Measurements from ENCODE around the gene LCA5. TPM values are rescaled to one million over a fixed set of nuclear protein-coding genes. Genes with fewer than 3 reads are reported as not detected.
"Not testable (repeated sequence)": the region's sequence is repeated elsewhere in the genome, so short reads cannot be mapped to it uniquely, and the experiment has no call there.

The LCA5 gene
- total and polyA plus RNA-seq, 7 donors = 0.23 to 10.7 (median 5.0) TPM

DNA sequence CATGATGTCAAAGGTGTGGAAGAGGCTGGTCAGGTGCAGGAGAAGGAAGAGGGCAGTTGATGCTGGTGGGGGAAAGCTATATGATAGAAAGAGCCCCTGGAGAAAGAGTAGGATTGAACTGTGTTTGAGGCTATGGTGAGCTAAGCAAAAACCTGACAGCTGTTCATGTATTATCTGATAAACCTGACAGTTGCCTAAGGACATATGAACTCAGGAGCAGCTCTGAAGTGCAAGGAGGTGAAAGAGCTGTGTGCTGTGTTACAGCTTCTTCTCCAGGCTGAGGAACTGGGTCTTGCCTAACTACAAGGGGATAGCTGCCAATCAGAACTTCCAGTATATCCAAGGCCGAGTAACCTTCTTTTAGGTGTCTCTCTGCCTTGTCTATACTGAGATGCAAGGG lies 81.8 kb downstream of the LCA5 start:
- H3K27me3 ChIP-seq = no peaks in the 10 kb centered on the region
- no peaks in the 10 kb centered on the region for H3K36me3 ChIP-seq
- intact Hi-C loops (cut with DNase I) = no loop called here
- no peak for DNase-seq
- no peaks in the 10 kb centered on the region for H3K4me1 ChIP-seq
- WGBS, 2 donors = 87 to 90% methylated on average over 1 of the region's 1 CpG
- H3K4me3 ChIP-seq = no peak overlapping the region
- no peak overlapping the region for H3K27ac ChIP-seq
- TF ChIP-seq POLR2AphosphoS5 (IDR thresholded peaks at IDR 0.05) (no peak), POLR2A (IDR thresholded peaks at IDR 0.05) (no peak)
- TF ChIP-seq, protein P1, sequence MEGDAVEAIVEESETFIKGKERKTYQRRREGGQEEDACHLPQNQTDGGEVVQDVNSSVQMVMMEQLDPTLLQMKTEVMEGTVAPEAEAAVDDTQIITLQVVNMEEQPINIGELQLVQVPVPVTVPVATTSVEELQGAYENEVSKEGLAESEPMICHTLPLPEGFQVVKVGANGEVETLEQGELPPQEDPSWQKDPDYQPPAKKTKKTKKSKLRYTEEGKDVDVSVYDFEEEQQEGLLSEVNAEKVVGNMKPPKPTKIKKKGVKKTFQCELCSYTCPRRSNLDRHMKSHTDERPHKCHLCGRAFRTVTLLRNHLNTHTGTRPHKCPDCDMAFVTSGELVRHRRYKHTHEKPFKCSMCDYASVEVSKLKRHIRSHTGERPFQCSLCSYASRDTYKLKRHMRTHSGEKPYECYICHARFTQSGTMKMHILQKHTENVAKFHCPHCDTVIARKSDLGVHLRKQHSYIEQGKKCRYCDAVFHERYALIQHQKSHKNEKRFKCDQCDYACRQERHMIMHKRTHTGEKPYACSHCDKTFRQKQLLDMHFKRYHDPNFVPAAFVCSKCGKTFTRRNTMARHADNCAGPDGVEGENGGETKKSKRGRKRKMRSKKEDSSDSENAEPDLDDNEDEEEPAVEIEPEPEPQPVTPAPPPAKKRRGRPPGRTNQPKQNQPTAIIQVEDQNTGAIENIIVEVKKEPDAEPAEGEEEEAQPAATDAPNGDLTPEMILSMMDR (IDR thresholded peaks at IDR 0.05) = no peak
- H3K9me3 ChIP-seq = no peaks in the 10 kb centered on the region

DNA sequence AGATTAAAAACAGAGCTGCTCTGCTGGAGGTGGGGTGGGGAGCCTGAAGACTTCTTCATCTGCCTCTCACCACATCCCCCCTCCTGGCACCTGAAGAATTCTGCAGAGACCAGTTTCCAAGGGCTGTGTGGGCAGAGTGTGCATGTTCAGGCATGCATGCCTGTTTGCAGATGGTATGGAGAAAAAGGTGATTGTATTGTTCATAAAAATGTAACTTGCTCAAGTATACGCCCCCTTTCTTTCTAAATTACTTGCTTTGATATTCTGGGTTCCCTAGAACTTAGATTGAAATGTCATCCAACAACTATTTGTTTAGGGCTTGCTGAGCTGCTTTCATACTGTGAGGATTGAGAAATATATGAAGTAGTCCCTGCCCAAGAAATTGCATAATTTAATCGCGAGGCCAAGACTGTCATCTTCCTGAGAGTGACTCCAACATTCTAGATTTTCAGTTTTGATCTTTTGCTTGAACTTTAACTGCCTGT lies 83.6 kb downstream of the LCA5 start:
- no peak for DNase-seq
- Histone ChIP-seq H3K4me1 (no peaks in the 10 kb centered on the region), H3K4me3 (no peak overlapping the region), H3K27ac (no peak overlapping the region), H3K36me3 (no peaks in the 10 kb centered on the region), H3K9me3 (no peaks in the 10 kb centered on the region), H3K27me3 (no peaks in the 10 kb centered on the region)
- intact Hi-C loops (cut with DNase I) = no loop called here
- 77 to 82% methylated on average over 3 of the region's 3 CpGs for whole genome bisulfite sequencing, 2 donors
- TF ChIP-seq EP300 (IDR thresholded peaks at IDR 0.05) (no peak), POLR2AphosphoS5 (IDR thresholded peaks at IDR 0.05) (no peak), POLR2A (IDR thresholded peaks at IDR 0.05) (no peak)
- TF ChIP-seq, protein P1 (IDR thresholded peaks at IDR 0.05) = no peak

DNA sequence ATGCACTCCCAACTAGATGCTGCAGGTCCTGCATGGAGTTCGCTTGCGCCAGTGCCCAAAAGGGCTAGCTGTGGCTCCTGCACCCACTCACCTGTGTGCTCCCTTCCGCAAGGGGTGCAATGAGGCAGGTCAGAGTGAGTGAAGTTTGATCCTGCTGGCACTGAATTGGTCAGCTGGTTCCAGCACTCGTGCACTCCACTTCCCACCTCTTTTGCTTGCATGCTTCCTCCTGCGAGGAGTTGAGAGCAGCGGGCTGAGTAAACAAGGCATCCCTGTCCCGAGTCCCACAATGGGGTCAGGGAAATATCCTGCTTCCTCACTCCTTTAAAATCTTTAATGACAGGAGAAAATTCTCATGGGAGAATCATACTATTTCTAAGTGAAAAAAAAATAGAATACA lies 86.2 kb downstream of the LCA5 start:
- no peaks in the 10 kb centered on the region for H3K27me3 ChIP-seq
- no peaks in the 10 kb centered on the region for H3K4me1 ChIP-seq
- no peaks in the 10 kb centered on the region for H3K9me3 ChIP-seq
- no peak overlapping the region for H3K27ac ChIP-seq
- no peak for DNase-seq
- WGBS, 2 donors = 72 to 75% methylated on average over 7 of the region's 7 CpGs
- TF ChIP-seq POLR2AphosphoS5 (IDR thresholded peaks at IDR 0.05) (no peak), POLR2A (IDR thresholded peaks at IDR 0.05) (no peak), EP300 (IDR thresholded peaks at IDR 0.05) (no peak)
- TF ChIP-seq, protein P1 (IDR thresholded peaks at IDR 0.05) = no peak
- H3K4me3 ChIP-seq = no peak overlapping the region
- intact Hi-C loops (cut with DNase I) = no loop called here
- H3K36me3 ChIP-seq = no peaks in the 10 kb centered on the region

DNA sequence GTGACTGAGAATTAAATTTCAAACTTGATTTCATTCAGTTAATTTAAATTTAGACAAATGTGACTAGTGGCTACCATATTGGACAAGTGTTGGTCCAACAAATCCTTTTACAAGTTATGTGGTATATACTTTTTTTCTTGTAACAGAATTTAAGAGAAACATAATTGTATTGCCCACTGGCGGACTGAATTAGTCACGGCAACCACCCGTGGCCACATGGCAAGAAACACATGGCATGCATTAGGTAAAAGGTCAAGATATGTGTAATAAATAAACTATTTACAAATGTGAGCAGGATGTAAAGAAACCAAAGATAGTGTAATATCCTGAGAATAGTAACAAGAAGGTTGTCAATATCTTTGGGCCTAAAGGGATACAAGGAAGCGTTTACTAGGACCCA lies 91.2 kb downstream of the LCA5 start:
- H3K4me1 ChIP-seq = no peaks in the 10 kb centered on the region
- no peak for DNase-seq
- 91 to 92% methylated on average over 4 of the region's 4 CpGs for WGBS, 2 donors
- TF ChIP-seq, protein P1 (IDR thresholded peaks at IDR 0.05) = no peak
- no peak for TF ChIP-seq EP300 (IDR thresholded peaks at IDR 0.05)
- TF ChIP-seq POLR2AphosphoS5 (IDR thresholded peaks at IDR 0.05) = no peak
- no peak for TF ChIP-seq POLR2A (IDR thresholded peaks at IDR 0.05)
- no peak overlapping the region for H3K4me3 ChIP-seq
- no peaks in the 10 kb centered on the region for H3K27me3 ChIP-seq
- no peaks in the 10 kb centered on the region for H3K9me3 ChIP-seq
- intact Hi-C loops (cut with DNase I) = no loop called here
- no peaks in the 10 kb centered on the region for H3K36me3 ChIP-seq
- H3K27ac ChIP-seq = no peak overlapping the region

DNA sequence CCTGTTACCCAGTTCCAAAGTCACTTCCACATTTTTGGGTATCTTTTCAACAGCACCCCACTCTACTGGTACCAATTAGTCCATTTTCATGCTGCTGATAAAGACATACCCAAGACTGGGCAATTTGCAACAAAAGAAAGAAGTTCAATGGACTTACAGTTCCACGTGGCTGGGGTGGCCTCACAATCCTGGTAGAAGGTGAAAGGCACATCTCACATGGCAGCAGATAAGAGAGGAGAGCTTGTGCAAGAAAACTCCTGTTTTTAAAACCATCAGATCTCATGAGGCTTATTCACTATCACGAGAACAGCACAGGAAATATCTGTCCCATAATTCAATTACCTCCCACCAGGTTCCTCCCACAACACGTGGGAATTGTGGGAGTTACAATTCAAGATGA lies 93.4 kb downstream of the LCA5 start:
- 73 to 76% methylated on average over 3 of the region's 3 CpGs for whole genome bisulfite sequencing, 2 donors
- H3K4me3 ChIP-seq; H3K9me3 ChIP-seq; H3K4me1 ChIP-seq; H3K36me3 ChIP-seq; DNase-seq; H3K27me3 ChIP-seq; H3K27ac ChIP-seq; intact Hi-C loops (cut with DNase I): not testable (repeated sequence)
